ENCODE results near the gene GRID2. TPM values are rescaled to one million over a fixed set of nuclear protein-coding genes. Genes with fewer than 3 reads are reported as not detected.

The GRID2 gene
- total and polyA plus RNA-seq, 12 donors = 0.55 to 4.0 (median 2.0) TPM

DNA sequence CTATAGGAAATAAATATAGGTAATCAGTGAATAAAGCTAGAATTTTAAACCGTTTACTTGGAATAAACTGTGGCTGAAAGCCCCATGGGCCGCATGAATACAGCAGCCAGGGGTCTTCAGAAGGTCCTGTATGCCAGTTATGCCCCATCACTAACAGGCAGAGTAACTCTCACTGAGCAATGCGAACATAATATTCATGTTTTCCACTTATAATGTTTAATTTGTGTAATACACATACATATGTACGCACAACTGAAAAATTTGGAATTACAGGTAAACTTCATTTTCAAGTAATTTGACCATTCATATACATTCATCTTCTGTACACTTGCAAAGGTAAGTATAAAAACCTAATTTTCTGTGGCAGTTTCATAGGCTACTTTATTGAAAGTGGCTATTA, 998.5 kb downstream of the GRID2 start:
- TF ChIP-seq, protein P1, sequence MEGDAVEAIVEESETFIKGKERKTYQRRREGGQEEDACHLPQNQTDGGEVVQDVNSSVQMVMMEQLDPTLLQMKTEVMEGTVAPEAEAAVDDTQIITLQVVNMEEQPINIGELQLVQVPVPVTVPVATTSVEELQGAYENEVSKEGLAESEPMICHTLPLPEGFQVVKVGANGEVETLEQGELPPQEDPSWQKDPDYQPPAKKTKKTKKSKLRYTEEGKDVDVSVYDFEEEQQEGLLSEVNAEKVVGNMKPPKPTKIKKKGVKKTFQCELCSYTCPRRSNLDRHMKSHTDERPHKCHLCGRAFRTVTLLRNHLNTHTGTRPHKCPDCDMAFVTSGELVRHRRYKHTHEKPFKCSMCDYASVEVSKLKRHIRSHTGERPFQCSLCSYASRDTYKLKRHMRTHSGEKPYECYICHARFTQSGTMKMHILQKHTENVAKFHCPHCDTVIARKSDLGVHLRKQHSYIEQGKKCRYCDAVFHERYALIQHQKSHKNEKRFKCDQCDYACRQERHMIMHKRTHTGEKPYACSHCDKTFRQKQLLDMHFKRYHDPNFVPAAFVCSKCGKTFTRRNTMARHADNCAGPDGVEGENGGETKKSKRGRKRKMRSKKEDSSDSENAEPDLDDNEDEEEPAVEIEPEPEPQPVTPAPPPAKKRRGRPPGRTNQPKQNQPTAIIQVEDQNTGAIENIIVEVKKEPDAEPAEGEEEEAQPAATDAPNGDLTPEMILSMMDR (IDR thresholded peaks at IDR 0.05) = no peak
- TF ChIP-seq POLR2A (IDR thresholded peaks at IDR 0.05) = no peak
- no peak overlapping the region for H3K27ac ChIP-seq
- H3K4me1 ChIP-seq (replicated peaks in 1 of 2) = no peaks in the 10 kb centered on the region
- DNase-seq = no peak
- no peaks in the 10 kb centered on the region for H3K9me3 ChIP-seq (replicated peaks in 1 of 3)
- intact Hi-C loops (cut with DNase I) = no loop called here
- WGBS, 4 donors = 91 to 93% (median 92%) methylated on average over 4 of the region's 4 CpGs
- H3K27me3 ChIP-seq = no peaks in the 10 kb centered on the region
- no peak overlapping the region for H3K4me3 ChIP-seq
- H3K36me3 ChIP-seq (replicated peaks in 1 of 2) = no peaks in the 10 kb centered on the region

GRCh38 chr4:93303440-93303839, 999.7 kb downstream of the GRID2 start:
- Histone ChIP-seq H3K36me3 (replicated peaks in 1 of 2) (no peaks in the 10 kb centered on the region), H3K4me1 (replicated peaks in 1 of 2) (no peaks in the 10 kb centered on the region), H3K4me3 (no peak overlapping the region), H3K9me3 (replicated peaks in 1 of 3) (no peaks in the 10 kb centered on the region), H3K27ac (no peak overlapping the region), H3K27me3 (no peaks in the 10 kb centered on the region)
- intact Hi-C loops (cut with DNase I) = no loop called here
- TF ChIP-seq POLR2A (IDR thresholded peaks at IDR 0.05) = no peak
- TF ChIP-seq, protein P1 (IDR thresholded peaks at IDR 0.05) = no peak
- WGBS, 4 donors = 70 to 88% (median 77%) methylated on average over 2 of the region's 2 CpGs
- no peak for DNase-seq

GRCh38 chr4:93312299-93312698, 1008.5 kb downstream of the GRID2 start:
- WGBS, 4 donors = 76 to 87% (median 78%) methylated on average over 4 of the region's 4 CpGs
- Histone ChIP-seq H3K9me3 (replicated peaks in 1 of 3) (no peaks in the 10 kb centered on the region), H3K27me3 (no peaks in the 10 kb centered on the region), H3K4me3 (no peak overlapping the region), H3K4me1 (replicated peaks in 1 of 2) (no peaks in the 10 kb centered on the region), H3K36me3 (replicated peaks in 1 of 2) (no peaks in the 10 kb centered on the region), H3K27ac (no peak overlapping the region)
- intact Hi-C loops (cut with DNase I) = no loop called here
- DNase-seq = no peak
- TF ChIP-seq, protein P1 (IDR thresholded peaks at IDR 0.05) = no peak
- TF ChIP-seq POLR2A (IDR thresholded peaks at IDR 0.05) = no peak

- H3K4me3 ChIP-seq = no peak overlapping the region
- DNase-seq = no peak
- no peaks in the 10 kb centered on the region for H3K9me3 ChIP-seq (replicated peaks in 1 of 3)
- no peaks in the 10 kb centered on the region for H3K36me3 ChIP-seq (replicated peaks in 1 of 2)
- no peak overlapping the region for H3K27ac ChIP-seq
- intact Hi-C loops (cut with DNase I) = no loop called here
- H3K27me3 ChIP-seq = no peaks in the 10 kb centered on the region
- TF ChIP-seq POLR2A (IDR thresholded peaks at IDR 0.05) = no peak
- TF ChIP-seq, protein P1 (IDR thresholded peaks at IDR 0.05) = no peak
- H3K4me1 ChIP-seq (replicated peaks in 1 of 2) = no peaks in the 10 kb centered on the region
Observed at GRCh38 chr4:93313197-93313596, 1009.4 kb downstream of the GRID2 start.
